HepG2 (cell line): ENCODE data around the gene CREM. TPM values are rescaled to one million over a fixed set of nuclear protein-coding genes. Genes with fewer than 3 reads are reported as not detected.

Source experiments
- BHLHE40 ChIP-seq: IDR thresholded peaks from 2 replicates; pipeline ENCODE4 v1.6.1; 2011; ENCODE audit warnings: low read length, improper control_type of control experiment
- CEBPG ChIP-seq: IDR thresholded peaks from 2 replicates; pipeline ENCODE4 v1.6.1; 2016
- CTCF ChIP-seq: sonication (generic); formaldehyde crosslinking; IDR thresholded peaks from 2 replicates; pipeline ENCODE4 v1.5.0; 2020; ENCODE audit warnings: mild to moderate bottlenecking, missing genetic modification reagents, moderate library complexity
- HNRNPH1 ChIP-seq: fragments of 200-400 bp; formaldehyde crosslinking; optimal IDR thresholded peaks from 2 replicates; pipeline ENCODE3; 2017; ENCODE audit warnings: mild to moderate bottlenecking, low read depth, low read length
- KDM3A ChIP-seq: IDR thresholded peaks from 2 replicates; pipeline ENCODE4 v1.6.1; 2018; ENCODE audit warnings: low read depth, missing compliant biosample characterization
- KDM6A ChIP-seq: IDR thresholded peaks from 2 replicates; pipeline ENCODE4 v1.6.1; 2016; ENCODE audit warnings: low read depth
- NCOA2 ChIP-seq: sonication (generic); formaldehyde crosslinking; IDR thresholded peaks from 2 replicates; pipeline ENCODE4 v1.8.0; 2022; ENCODE audit warnings: inconsistent platforms
- ZBTB1 ChIP-seq: sonication (generic); formaldehyde crosslinking; IDR thresholded peaks from 2 replicates; pipeline ENCODE4 v1.4.0; 2020; ENCODE audit warnings: missing genetic modification reagents, borderline replicate concordance
- ZFP41 ChIP-seq: sonication (generic); formaldehyde crosslinking; IDR thresholded peaks from 2 replicates; pipeline ENCODE4 v1.4.0; 2020; ENCODE audit warnings: mild to moderate bottlenecking, missing genetic modification reagents, borderline replicate concordance
- ZMYM3 ChIP-seq: sonication (generic); formaldehyde crosslinking; IDR thresholded peaks from 2 replicates; pipeline ENCODE4 v1.5.1; 2020; ENCODE audit warnings: mild to moderate bottlenecking, missing genetic modification reagents
- ZNF18 ChIP-seq: sonication (generic); formaldehyde crosslinking; IDR thresholded peaks from 2 replicates; pipeline ENCODE4 v1.8.0; 2022; ENCODE audit warnings: mild to moderate bottlenecking, missing genetic modification reagents; ENCODE audit not compliant: insufficient replicate concordance
- ZNF326 ChIP-seq: sonication (generic); formaldehyde crosslinking; IDR thresholded peaks from 2 replicates; pipeline ENCODE4 v1.4.0; 2020; ENCODE audit warnings: missing genetic modification reagents, borderline replicate concordance
- ZNF577 ChIP-seq: sonication (generic); formaldehyde crosslinking; IDR thresholded peaks from 2 replicates; pipeline ENCODE4 v1.4.0; 2020; ENCODE audit warnings: mild to moderate bottlenecking, low read depth, missing genetic modification reagents, borderline replicate concordance
- ZNF713 ChIP-seq: sonication (generic); formaldehyde crosslinking; IDR thresholded peaks from 2 replicates; pipeline ENCODE4 v1.4.0; 2020; ENCODE audit warnings: mild to moderate bottlenecking, missing genetic modification reagents
- ZNF746 ChIP-seq: sonication (generic); formaldehyde crosslinking; IDR thresholded peaks from 2 replicates; pipeline ENCODE4 v1.8.0; 2022; ENCODE audit warnings: mild to moderate bottlenecking, missing genetic modification reagents
- polyA plus RNA-seq, 8 experiments: library from polyadenylated mRNA; depleted of rRNA in 3 of 8; stranded (reverse) in 7 of 8; unstranded in 1 of 8; fragments of >200 nt; fragmentation: Illumina TruSeq in 4 of 8; extraction: Trizol in 4 of 8; gene quantifications; 2 replicates each; pipeline versions ENCODE4 v1.2.1 to v1.2.3, GENCODE V29; 2011 to 2016; ENCODE audit warnings: low read depth in 4 of 8, missing spikeins in 1 of 8, mixed read lengths in 1 of 8; ENCODE audit not compliant: insufficient read depth in 1 of 8
- total RNA-seq, 5 experiments: library from RNA; depleted of rRNA; stranded (reverse); fragments of >200 nt; fragmentation: Illumina TruSeq; extraction: Trizol; gene quantifications; 2 replicates each; pipeline ENCODE4 v1.2.3, GENCODE V29; 2016; ENCODE audit warnings: low read depth in 1 of 5
- TF ChIP-seq, protein P1 (sequence below): sonication (generic); formaldehyde crosslinking; IDR thresholded peaks from 2 replicates; pipeline ENCODE4 v1.5.0; 2020; ENCODE audit warnings: mild to moderate bottlenecking, low read depth, missing genetic modification reagents, borderline replicate concordance
- TF ChIP-seq, protein P2 (sequence below): sonication (generic); formaldehyde crosslinking; IDR thresholded peaks from 2 replicates; pipeline ENCODE4 v1.8.0; 2022; ENCODE audit warnings: missing genetic modification reagents, mild to moderate bottlenecking, borderline replicate concordance
- TF ChIP-seq, protein P3 (sequence below): sonication (generic); formaldehyde crosslinking; IDR thresholded peaks from 2 replicates; pipeline ENCODE4 v1.5.1; 2020; ENCODE audit warnings: mild to moderate bottlenecking, missing genetic modification reagents, borderline replicate concordance

The CREM gene
- total and polyA plus RNA-seq, 2 of the 13 experiments (the other 11 are each of a cell fraction or from before 2014, with no cell fraction given) = 21.3 to 25.4 TPM

- TF ChIP-seq, protein P1, sequence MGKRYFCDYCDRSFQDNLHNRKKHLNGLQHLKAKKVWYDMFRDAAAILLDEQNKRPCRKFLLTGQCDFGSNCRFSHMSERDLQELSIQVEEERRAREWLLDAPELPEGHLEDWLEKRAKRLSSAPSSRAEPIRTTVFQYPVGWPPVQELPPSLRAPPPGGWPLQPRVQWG (CRISPR knock-in tag) = no peak
- TF ChIP-seq ZFP41 (CRISPR knock-in tag) = no peak
- peak; percentile 54 for TF ChIP-seq CEBPG (CRISPR knock-in tag)
- no peak for TF ChIP-seq ZNF713 (CRISPR knock-in tag)
- TF ChIP-seq BHLHE40 = no peak
- no peak for TF ChIP-seq ZNF18 (CRISPR knock-in tag)
- TF ChIP-seq KDM3A = no peak
- TF ChIP-seq ZNF326 = no peak
- TF ChIP-seq, protein P2, sequence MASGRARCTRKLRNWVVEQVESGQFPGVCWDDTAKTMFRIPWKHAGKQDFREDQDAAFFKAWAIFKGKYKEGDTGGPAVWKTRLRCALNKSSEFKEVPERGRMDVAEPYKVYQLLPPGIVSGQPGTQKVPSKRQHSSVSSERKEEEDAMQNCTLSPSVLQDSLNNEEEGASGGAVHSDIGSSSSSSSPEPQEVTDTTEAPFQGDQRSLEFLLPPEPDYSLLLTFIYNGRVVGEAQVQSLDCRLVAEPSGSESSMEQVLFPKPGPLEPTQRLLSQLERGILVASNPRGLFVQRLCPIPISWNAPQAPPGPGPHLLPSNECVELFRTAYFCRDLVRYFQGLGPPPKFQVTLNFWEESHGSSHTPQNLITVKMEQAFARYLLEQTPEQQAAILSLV = no peak
- no peak for TF ChIP-seq ZMYM3 (CRISPR knock-in tag)
- TF ChIP-seq HNRNPH1 = no peak
- TF ChIP-seq ZNF746 (CRISPR knock-in tag) = no peak
- no peak for TF ChIP-seq CTCF (CRISPR knock-in tag)
- TF ChIP-seq, protein P3, sequence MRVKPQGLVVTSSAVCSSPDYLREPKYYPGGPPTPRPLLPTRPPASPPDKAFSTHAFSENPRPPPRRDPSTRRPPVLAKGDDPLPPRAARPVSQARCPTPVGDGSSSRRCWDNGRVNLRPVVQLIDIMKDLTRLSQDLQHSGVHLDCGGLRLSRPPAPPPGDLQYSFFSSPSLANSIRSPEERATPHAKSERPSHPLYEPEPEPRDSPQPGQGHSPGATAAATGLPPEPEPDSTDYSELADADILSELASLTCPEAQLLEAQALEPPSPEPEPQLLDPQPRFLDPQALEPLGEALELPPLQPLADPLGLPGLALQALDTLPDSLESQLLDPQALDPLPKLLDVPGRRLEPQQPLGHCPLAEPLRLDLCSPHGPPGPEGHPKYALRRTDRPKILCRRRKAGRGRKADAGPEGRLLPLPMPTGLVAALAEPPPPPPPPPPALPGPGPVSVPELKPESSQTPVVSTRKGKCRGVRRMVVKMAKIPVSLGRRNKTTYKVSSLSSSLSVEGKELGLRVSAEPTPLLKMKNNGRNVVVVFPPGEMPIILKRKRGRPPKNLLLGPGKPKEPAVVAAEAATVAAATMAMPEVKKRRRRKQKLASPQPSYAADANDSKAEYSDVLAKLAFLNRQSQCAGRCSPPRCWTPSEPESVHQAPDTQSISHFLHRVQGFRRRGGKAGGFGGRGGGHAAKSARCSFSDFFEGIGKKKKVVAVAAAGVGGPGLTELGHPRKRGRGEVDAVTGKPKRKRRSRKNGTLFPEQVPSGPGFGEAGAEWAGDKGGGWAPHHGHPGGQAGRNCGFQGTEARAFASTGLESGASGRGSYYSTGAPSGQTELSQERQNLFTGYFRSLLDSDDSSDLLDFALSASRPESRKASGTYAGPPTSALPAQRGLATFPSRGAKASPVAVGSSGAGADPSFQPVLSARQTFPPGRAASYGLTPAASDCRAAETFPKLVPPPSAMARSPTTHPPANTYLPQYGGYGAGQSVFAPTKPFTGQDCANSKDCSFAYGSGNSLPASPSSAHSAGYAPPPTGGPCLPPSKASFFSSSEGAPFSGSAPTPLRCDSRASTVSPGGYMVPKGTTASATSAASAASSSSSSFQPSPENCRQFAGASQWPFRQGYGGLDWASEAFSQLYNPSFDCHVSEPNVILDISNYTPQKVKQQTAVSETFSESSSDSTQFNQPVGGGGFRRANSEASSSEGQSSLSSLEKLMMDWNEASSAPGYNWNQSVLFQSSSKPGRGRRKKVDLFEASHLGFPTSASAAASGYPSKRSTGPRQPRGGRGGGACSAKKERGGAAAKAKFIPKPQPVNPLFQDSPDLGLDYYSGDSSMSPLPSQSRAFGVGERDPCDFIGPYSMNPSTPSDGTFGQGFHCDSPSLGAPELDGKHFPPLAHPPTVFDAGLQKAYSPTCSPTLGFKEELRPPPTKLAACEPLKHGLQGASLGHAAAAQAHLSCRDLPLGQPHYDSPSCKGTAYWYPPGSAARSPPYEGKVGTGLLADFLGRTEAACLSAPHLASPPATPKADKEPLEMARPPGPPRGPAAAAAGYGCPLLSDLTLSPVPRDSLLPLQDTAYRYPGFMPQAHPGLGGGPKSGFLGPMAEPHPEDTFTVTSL (CRISPR knock-in tag) = no peak
- no peak for TF ChIP-seq ZBTB1 (CRISPR knock-in tag)
- TF ChIP-seq KDM6A = 0 out of 2 replicates have a peak, but pooled peaks have one; percentile 13
- no peak for TF ChIP-seq NCOA2 (CRISPR knock-in tag)
- TF ChIP-seq ZNF577 (CRISPR knock-in tag) = no peak
These were observed 93.5 kb downstream of the CREM start (continued) for GRCh38 chr10:35219891-35220890.
